ENCODE data around the gene EFHC1.
"Not testable (repeated sequence)": the region's sequence is repeated elsewhere in the genome, so short reads cannot be mapped to it uniquely, and the experiment has no call there.

EFHC1 gene

DNA sequence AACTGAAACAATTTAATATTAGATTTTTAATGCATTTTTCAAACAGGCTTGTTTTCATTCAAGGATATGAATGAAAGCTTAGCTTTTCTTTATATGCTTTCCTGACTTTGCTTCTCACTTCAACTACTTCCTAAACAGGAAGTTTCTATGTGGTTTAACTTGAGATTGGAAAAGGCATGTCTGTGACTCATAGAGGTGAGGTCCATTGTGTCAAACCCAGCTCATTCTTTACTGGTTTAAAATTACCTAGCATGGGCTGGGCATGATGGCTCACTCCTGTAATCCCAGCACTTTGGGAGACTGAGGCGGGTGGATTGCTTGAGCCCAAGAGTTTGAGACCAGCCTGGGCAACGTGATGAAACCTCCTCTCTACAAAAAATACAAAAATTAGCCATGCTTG lies 34.4 kb downstream of the EFHC1 start:
- DNase-seq = no peak

DNA sequence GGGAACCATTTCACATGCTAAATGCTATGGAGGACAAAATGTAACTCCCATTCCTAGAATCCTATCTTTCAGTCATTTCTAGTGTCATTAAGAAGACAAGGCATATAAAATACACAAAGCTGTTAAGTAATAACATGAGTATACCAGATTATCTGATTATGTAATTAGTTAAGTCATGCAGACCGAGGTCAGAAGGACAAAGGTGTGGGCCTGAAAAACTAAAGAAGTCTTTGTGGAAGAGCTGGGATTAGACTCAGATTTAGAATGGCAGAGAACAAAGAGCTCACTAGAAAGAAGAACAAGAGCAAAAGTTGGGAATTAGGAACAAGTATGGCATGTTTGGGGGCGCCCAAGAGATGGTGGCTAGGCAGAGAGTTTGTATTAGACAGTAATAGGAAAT lies 37.0 kb downstream of the EFHC1 start:
- no peak for DNase-seq

DNA sequence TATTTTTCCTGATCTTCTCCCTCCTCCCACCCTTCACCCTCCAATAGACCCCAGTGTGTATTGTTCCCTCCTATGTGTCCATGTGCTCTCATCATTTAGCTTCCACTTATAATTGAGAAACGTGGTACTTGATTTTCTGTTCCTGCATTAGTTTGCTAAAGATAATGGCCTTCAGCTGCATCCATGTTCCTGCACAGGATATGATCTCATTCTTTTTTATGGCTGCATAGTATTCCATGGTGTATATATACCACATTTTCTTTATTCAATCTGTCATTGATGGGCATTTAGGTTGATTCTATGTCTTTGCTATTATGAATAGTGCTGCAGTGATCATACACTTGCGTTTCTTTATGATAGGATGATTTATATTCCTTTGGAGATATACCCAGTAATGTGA lies 41.1 kb downstream of the EFHC1 start:
- DNase-seq = not testable (repeated sequence)

DNA sequence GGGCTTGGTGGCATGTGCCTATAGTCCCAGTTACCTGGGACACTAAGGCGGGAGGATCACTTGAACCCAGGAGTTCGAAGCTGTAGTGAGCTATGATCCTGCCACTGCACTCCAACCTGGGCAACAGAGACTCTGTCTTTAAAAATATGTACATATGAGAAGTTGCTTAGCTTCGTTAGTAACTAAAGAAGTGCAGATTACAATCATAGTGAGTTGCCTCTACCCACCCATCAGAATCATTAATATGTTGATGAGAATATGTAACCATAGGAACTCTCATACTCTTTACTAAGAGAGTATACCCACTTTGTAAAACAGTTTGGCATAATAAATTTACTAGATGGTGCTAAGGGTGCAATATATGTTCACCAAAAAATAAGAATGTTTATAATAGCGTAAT lies 54.0 kb downstream of the EFHC1 start:
- no peak for DNase-seq

DNA sequence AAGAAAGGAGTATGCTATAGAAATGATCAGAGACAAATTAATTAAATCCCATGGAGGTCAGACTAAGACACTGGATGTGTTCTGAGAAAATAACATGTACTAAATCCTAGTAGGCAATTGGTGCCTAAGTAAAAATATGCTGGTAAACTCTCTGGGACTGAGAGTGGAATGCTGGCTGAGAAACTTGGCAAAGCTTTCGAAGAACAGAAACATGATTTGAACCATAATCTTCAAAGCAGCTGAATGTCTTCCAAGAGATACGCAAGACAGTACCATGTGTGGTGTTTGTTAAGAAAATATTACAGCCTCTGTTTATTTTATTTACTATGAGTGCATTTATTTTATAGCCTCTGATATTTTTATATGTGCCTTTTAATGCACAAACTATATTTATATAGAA lies 55.2 kb downstream of the EFHC1 start:
- no peak for DNase-seq

DNA sequence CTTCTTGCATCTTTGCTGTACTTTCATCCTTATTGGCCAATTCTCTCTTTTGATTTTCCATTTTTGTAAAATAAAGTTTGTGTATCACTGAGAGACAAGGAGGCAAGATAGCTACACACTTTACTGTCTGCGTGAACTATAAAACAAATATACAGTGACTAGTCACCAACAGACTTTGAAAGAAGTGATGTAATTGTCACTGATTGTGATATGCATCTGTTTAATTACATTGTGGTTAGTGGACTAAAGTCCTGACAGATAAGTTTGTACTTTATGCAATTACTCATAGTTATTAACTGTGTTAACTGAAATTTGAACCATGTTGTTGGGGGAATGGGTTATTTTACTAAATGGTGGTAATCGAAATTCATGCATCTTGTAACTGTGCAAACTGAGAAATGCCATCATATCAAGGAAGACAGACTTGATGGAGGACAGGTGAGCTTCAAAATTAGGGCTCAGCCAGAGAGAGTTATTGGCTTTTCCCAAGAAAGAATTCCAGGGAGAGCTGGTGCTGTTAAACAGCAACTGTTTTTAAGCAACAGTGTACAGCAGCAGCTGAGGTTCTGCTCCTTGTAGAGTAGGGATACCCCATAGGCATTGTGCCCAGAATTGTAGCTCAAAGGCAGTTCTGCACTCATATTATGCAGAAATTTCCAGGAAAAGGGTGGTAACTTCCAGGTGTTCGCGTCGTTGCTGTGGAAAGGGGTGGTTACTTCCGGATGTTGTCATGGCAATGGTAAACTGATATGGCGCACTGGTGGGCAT lies 62.9 kb downstream of the EFHC1 start:
- DNase-seq = no peak

- DNase-seq = no peak
These were observed 63.5 kb downstream of the EFHC1 start for GRCh38 chr6:52483671-52484003.

- DNase-seq = no peak
These were observed 69.7 kb downstream of the EFHC1 start for GRCh38 chr6:52489881-52490280.

DNA sequence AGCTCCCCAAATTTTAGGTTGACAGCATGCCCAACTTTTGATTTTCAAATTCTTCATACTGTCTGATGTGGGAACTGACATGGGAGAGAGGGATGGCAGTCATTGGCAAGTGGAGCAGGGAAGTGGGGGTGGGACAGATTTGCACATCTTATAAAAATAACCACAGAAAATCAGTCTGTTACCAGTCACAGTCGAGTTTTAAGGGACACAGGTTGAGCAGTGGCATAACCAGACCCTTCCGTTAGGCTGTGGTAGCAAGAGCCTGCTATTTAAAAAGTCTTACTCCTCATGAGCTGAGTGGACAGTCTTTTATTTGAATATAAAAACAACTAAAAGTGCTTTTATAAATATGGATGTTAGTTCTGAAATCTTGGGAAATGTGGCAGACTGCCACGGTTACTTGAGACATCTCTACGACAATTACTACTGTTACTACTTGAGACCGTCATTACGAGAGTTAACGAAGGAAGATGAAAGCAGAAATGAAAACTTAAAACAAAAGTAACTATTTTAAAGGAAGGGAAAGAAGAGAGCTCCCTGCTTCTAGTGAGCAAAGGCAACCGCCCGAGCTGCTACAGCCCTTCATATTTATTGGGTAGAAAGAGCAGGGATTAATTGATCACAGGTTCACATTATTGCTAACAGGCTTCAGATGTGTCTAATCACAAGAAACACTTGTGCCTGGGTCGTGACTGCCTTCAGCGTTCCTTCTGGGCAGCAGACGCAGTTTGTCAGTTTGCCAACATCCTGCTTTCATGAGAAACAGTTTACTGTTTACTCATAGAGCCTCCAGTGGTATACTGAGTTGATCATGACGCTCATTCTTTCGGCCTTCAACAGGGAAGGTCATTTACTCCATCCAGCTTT lies 71.3 kb downstream of the EFHC1 start:
- DNase-seq = no peak

- DNase-seq = no peak
These were observed 73.5 kb downstream of the EFHC1 start for GRCh38 chr6:52493669-52494068.

GRCh38 chr6:52494298-52495072 lies 74.3 kb downstream of the EFHC1 start:
- no peak for DNase-seq

DNA sequence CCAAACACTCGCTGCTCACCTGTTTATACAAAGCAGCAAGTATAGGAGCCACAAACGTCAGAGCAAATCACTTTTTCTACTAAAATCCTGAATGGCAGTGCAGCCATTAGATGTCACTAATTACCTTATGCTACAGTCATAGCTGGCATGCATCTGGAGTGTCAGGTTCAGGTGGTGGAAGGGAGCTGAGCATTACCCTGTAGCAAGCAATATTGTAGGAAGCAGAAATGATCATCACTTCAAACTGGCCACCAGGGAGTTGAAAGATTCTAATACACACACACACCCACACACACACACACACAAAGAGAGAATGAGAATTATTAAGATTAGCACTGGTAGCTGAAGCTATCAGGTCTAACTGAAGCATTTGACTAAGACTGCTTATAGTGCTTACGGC lies 75.8 kb downstream of the EFHC1 start:
- DNase-seq = no peak

DNA sequence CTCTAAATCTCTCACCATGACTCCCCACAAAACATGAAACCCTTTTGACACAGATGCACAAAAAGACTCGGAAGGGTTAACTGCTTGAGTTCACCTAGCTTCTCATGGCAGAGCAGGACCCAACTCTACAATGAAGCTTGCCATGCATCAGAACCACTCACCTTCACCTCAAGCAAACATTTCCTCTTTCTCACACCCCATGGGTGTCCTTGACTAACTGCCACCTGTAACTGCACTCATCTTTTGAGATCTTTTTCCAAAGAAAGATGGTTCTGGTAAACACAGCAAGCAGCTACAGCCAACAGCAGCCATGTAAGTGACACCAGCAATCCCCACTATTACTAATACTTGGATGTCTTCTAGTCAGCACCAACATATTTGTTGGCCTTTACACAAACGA lies 76.5 kb downstream of the EFHC1 start:
- no peak for DNase-seq

- peak in 1 of 2 donors; percentile 63 for DNase-seq
These were observed 77.7 kb downstream of the EFHC1 start for GRCh38 chr6:52497652-52498408.

DNA sequence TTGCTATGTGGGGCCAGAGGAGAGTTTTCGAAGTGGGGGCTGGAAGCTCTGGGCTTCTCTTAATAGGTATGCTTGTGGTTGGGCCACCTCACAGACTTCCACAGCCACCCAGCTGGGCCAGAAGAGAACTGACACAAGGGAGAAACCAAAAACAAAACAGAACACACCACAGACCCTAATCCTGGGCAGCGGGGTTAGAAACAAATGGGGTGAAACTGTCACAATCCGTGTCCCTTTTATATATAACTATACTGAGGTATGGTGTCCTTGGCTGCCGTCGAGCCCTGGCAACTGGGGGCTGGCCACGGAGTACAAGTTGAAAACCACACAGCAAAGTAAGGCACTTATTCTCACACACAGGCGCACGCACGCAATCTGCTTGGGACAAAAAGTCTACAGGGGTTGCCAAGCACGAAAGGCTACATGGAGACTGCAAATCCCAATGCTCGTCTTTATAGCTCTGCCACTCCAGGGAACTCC lies 78.4 kb downstream of the EFHC1 start:
- peak in 1 of 2 donors; percentile 19 for DNase-seq

GRCh38 chr6:52499026-52499425 lies 78.9 kb downstream of the EFHC1 start:
- DNase-seq = no peak

DNA sequence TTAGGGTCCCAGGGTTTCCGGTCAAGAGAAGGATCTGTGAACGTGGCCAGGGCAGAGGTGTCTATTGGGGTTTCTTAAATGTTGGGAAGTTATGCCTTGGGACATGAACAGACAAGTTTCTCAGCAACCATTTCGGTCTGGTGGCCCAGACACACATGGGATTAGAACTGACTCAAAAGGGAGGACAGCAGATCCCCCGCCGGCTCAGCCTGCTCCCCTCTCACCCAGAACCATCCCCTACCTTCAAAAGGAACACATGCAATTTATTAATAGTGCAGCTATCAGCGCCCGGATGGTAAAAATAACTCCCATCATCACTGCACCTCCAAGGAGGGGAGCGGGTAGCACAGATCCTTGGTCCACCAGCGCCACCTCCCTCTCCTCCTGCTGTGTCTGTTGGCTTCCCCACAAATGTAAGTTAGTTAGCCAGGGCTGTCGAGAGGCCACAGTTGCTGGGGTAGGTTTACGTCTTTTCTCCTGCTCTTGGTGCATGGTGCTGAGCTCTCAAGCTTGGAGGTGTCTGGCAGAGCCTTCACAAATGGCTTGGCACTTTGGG lies 79.6 kb downstream of the EFHC1 start:
- DNase-seq = no peak

DNA sequence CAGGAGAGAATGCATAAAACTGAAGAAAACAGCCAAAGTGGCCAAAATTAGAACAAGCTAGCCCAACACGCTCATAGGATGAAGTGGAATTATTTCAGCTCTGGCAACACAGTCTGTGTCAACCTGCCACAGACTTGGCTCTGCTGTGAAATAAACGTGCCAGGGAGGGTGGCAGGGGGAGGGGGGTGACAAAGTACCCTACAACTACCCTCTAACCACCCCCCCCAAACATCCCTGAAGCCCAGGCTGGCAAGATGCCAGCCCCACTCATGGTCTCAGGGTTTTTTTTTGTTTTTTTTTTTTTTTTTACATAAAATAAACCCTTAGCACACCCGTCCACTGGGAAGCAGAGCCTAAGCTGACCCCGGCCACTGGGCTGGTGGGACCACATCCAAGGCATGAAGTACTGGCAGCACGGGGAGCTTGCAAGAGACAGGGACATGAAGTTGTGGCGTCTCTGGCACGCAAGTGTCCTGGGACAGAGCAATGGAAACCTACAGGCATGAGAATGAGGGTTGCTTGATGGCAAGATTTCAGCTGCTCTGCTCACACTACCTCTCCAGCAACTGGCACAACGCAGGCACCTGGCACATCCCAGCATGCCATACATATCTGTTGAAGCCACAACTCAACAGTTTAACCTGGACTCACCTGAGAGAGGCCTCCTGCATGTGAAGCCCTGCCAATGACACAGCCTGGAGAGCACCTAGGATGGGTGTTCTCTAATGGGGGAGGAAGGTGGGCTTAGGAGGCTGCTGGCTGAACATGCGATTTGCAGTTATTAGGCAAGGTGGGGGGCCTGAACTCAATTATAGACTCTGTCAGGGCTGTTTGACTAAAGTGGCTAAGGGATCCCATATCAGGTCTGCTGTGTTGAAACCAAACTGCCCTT lies 80.3 kb downstream of the EFHC1 start:
- no peak for DNase-seq

DNA sequence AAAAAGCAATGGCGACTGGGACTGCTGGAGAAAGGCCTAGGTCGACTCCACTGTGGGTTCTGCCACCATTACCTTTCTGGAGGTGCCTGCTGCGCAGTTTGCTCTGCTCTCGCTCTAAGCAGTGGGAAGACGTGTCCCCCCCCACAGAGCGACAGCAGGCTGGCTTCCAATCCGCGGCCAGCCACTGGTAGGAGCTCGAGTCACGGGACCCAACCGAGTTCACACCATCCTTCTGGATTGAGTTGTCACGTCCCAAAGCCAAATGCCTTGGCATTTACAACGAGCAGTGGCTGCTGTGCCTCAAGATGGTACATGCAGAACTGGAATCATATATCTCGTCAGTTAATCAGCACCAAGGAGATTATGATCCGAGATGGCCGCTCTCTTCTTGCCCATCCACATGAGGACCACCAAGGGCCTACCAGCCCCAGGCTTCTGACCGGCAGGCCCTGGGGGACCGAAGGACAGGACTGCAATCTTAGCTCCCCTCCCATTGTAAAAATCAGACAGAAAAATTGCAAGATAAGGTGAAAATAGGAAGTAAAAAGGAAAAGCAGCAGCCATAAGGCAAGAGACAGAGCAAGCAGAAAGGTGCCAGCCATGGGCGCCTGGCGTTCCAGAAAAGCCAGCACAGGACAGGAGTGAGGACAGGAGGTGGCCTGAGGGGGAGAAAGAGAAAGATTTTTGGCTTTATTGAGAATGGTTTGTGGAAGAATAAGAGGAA lies 82.3 kb downstream of the EFHC1 start:
- DNase-seq = no peak

DNA sequence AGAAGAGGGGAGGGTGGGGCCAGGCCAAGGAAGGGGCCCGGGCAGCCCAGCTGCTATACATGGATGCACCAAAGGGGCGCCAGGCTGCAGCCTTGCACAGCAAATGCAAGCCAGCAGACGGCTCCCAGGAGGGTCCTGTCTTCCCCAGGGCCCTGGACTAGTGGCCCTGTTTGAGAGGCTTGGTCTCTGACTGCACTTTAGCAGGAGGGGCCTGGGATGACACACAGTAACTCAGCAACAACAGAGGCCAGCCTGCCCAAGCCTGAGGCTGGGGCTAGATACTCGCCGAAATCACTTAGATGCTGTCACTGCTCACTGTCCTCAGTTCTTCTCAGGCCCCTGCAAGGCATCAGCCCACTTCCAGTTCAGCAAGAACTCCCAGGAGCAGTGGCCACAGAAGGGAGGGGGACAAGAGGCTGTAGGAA lies 83.2 kb downstream of the EFHC1 start:
- no peak for DNase-seq

All from CD4-positive, alpha-beta T cell treated with Interferon alpha-2 for 1 hour (primary cell).